H9 (cell line): ENCODE results near the gene FABP3. TPM values are rescaled to one million over a fixed set of nuclear protein-coding genes. Genes with fewer than 3 reads are reported as not detected.

Experiments used
- DNase-seq: peaks from one replicate; pipeline ENCODE4 v3.0.0-alpha.2; 2017
- H2AFZ ChIP-seq: one replicate; pipeline ENCODE4 v1.6.1; 2013; ENCODE audit warnings: mild to moderate bottlenecking, low read length, control low read depth, moderate library complexity
- H2AK5ac ChIP-seq: 2 replicates; pipeline ENCODE4 v1.6.1; 2013; ENCODE audit warnings: low read length, control low read depth, mixed read lengths; ENCODE audit not compliant: insufficient read length
- H2BK120ac ChIP-seq: one replicate; pipeline ENCODE4 v1.6.1; 2013; ENCODE audit warnings: low read depth, mild to moderate bottlenecking, low read length, control low read depth, inconsistent platforms; ENCODE audit not compliant: poor library complexity, severe bottlenecking
- H2BK12ac ChIP-seq: 2 replicates; pipeline ENCODE4 v1.6.1; 2013; ENCODE audit warnings: low read length, control low read depth, mixed read lengths, low read depth; ENCODE audit not compliant: insufficient read length
- H2BK15ac ChIP-seq: 2 replicates; pipeline ENCODE4 v1.6.1; 2013; ENCODE audit warnings: low read depth, low read length, control low read depth
- H2BK20ac ChIP-seq: one replicate; pipeline ENCODE4 v1.6.1; 2013; ENCODE audit warnings: low read depth, mild to moderate bottlenecking, low read length, control low read depth, inconsistent platforms; ENCODE audit not compliant: poor library complexity, severe bottlenecking
- H2BK5ac ChIP-seq: 2 replicates; pipeline ENCODE4 v1.6.1; 2013; ENCODE audit warnings: low read length, control low read depth, mixed read lengths; ENCODE audit not compliant: insufficient read length
- H3K14ac ChIP-seq: 2 replicates; pipeline ENCODE4 v1.6.1; 2013; ENCODE audit warnings: low read length, control low read depth; ENCODE audit not compliant: insufficient read depth
- H3K18ac ChIP-seq: 2 replicates; pipeline ENCODE4 v1.6.1; 2013; ENCODE audit warnings: low read depth, mild to moderate bottlenecking, mixed read lengths, low read length, control low read depth; ENCODE audit not compliant: insufficient read length
- H3K23ac ChIP-seq: 2 replicates; pipeline ENCODE4 v1.6.1; 2013; ENCODE audit warnings: low read length, control low read depth, mixed read lengths, low read depth; ENCODE audit not compliant: insufficient read length
- H3K23me2 ChIP-seq: 2 replicates; pipeline ENCODE4 v1.6.1; 2013; ENCODE audit warnings: low read depth, mild to moderate bottlenecking, mixed read lengths, low read length, control low read depth; ENCODE audit not compliant: insufficient read length, poor library complexity, severe bottlenecking
- H3K27ac ChIP-seq: 2 replicates; pipeline ENCODE4 v1.5.1; 2013; ENCODE audit warnings: low read length, control low read depth, mixed read lengths, low read depth; ENCODE audit not compliant: insufficient read length
- H3K27me3 ChIP-seq: 2 replicates; pipeline ENCODE4 v1.6.1; 2013; ENCODE audit warnings: low read length, control low read depth, inconsistent platforms; ENCODE audit not compliant: insufficient read depth
- H3K4ac ChIP-seq: 2 replicates; pipeline ENCODE4 v1.6.1; 2013; ENCODE audit warnings: low read depth, mild to moderate bottlenecking, control low read depth, inconsistent platforms, low read length, moderate library complexity
- H3K4me1 ChIP-seq: 2 replicates; pipeline ENCODE4 v1.6.1; 2013; ENCODE audit warnings: low read length, control low read depth, inconsistent platforms; ENCODE audit not compliant: insufficient read depth
- H3K4me2 ChIP-seq: 2 replicates; pipeline ENCODE4 v1.6.1; 2013; ENCODE audit warnings: low read length, control low read depth, mixed read lengths; ENCODE audit not compliant: insufficient read length, insufficient read depth
- H3K56ac ChIP-seq: 2 replicates; pipeline ENCODE4 v1.6.1; 2013; ENCODE audit warnings: low read depth, mild to moderate bottlenecking, mixed read lengths, low read length, control low read depth; ENCODE audit not compliant: insufficient read length
- H3K79me1 ChIP-seq: 2 replicates; pipeline ENCODE4 v1.6.1; 2013; ENCODE audit warnings: low read depth, mild to moderate bottlenecking, moderate library complexity, low read length, control low read depth, inconsistent platforms; ENCODE audit not compliant: insufficient read depth, poor library complexity, severe bottlenecking
- H3K79me2 ChIP-seq: 2 replicates; pipeline ENCODE4 v1.6.1; 2013; ENCODE audit warnings: low read length, control low read depth, inconsistent platforms; ENCODE audit not compliant: insufficient read depth
- H3K9ac ChIP-seq: 2 replicates; pipeline ENCODE4 v1.6.1; 2013; ENCODE audit warnings: low read length, control low read depth, mixed read lengths; ENCODE audit not compliant: insufficient read length; ENCODE audit errors: extremely low read depth
- H3K9me3 ChIP-seq: one replicate; pipeline ENCODE4 v1.6.1; 2013; ENCODE audit warnings: low read depth, low read length, inconsistent platforms; ENCODE audit not compliant: control insufficient read depth
- H3T11ph ChIP-seq: one replicate; pipeline ENCODE4 v1.6.1; 2013; ENCODE audit warnings: mild to moderate bottlenecking, low read length, control low read depth, inconsistent platforms
- H4K20me1 ChIP-seq: one replicate; pipeline ENCODE4 v1.6.1; 2013; ENCODE audit not compliant: control insufficient read depth, insufficient read length, insufficient read depth
- H4K5ac ChIP-seq: 2 replicates; pipeline ENCODE4 v1.6.1; 2013; ENCODE audit warnings: low read depth, mild to moderate bottlenecking, mixed read lengths, low read length, control low read depth; ENCODE audit not compliant: insufficient read length
- H4K8ac ChIP-seq: replicated peaks from 2 replicates; pipeline ENCODE4 v1.6.1; 2013; ENCODE audit warnings: low read length, control low read depth, mixed read lengths, low read depth; ENCODE audit not compliant: insufficient read length
- H4K91ac ChIP-seq: 2 replicates; pipeline ENCODE4 v1.6.1; 2013; ENCODE audit warnings: low read depth, mild to moderate bottlenecking, moderate library complexity, mixed read lengths, low read length, control low read depth; ENCODE audit not compliant: insufficient read length
- H3K27ac Mint-ChIP-seq, 3 experiments: 2 replicates in 2 of 3; 3 replicates in 1 of 3; pipeline ENCODE4 v1.8.0; 2020 to 2021; ENCODE audit warnings: mixed read lengths in 3 of 3, mild to moderate bottlenecking in 1 of 3, moderate library complexity in 1 of 3
- H3K27me3 Mint-ChIP-seq: 2 replicates; pipeline ENCODE4 v1.8.0; 2021; ENCODE audit warnings: low read depth, mild to moderate bottlenecking, moderate library complexity, mixed read lengths
- H3K36me3 Mint-ChIP-seq, 3 experiments: 2 replicates in 2 of 3; 3 replicates in 1 of 3; pipeline ENCODE4 v1.8.0; 2020 to 2021; ENCODE audit warnings: low read depth in 3 of 3, mixed read lengths in 3 of 3; ENCODE audit not compliant: insufficient read depth in 1 of 3
- H3K4me1 Mint-ChIP-seq, 2 experiments: 2 replicates each; pipeline ENCODE4 v1.8.0; 2020; ENCODE audit warnings: mixed read lengths in 2 of 2
- H3K4me3 Mint-ChIP-seq, 2 experiments: 2 replicates in 1 of 2; 3 replicates in 1 of 2; pipeline ENCODE4 v1.8.0; 2020 to 2021; ENCODE audit warnings: mild to moderate bottlenecking in 2 of 2, mixed read lengths in 2 of 2, moderate library complexity in 1 of 2
- H3K9me3 Mint-ChIP-seq, 2 experiments: 2 replicates in 1 of 2; 3 replicates in 1 of 2; pipeline ENCODE4 v1.8.0; 2020; ENCODE audit warnings: mild to moderate bottlenecking in 2 of 2, mixed read lengths in 2 of 2, moderate library complexity in 1 of 2
- WGBS: extraction: QIAGEN DNeasy Blood & Tissue Kit; methylation state at CpG from one replicate; pipeline ENCODE4 v1.1.7; 2013; ENCODE audit warnings: missing lambda C conversion rate, low lambda C conversion rate, mixed read lengths; ENCODE audit not compliant: insufficient read length; ENCODE audit errors: extremely low coverage; 5-methylcytosine and 5-hydroxymethylcytosine counted together
- total RNA-seq: library from RNA; stranded (reverse); gene quantifications from 2 replicates; pipeline ENCODE4 v1.2.1, GENCODE V29; 2021
- TF ChIP-seq, protein P1 (sequence below): fragments of 200-600 bp; sonication (generic); conservative IDR thresholded peaks from 3 replicates; pipeline ENCODE4 v1.8.0; 2021; ENCODE audit warnings: antibody characterized with exemption, mild to moderate bottlenecking

The FABP3 gene
- total RNA-seq, 1 experiment from 2014 or later = 9.0 TPM

DNA sequence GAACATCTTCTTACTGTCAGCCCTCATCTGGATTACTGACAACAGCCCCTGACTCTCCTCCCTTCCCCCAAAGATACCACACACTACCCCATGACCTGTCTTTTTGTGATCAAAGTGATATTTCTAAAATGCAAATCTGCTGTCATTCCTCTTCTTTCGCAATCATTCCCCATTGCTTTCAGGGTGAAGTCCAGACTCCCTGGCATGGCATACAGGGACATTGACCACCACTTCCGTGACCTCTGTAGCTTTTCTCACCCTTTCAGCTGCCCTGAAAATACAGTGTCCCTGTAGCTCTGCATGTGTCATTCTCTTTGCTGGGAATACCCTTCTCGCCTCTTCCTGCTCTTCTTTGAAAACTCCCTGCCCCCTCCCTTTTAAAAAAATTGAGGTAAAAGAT, 44.3 kb upstream of the FABP3 start:
- no peak overlapping the region for H2AK5ac ChIP-seq
- peak overlapping the region in 1 of 2 experiments; percentile 8; a peak in 1 of 5 replicates for H3K4me3 Mint-ChIP-seq
- H3K27ac Mint-ChIP-seq = peak overlapping the region in 2 of 3 experiments; percentile 1 to 4; a peak in 3 of 7 replicates
- peaks cover 29 to 40% of the 10 kb centered on the region in 2 experiments for H3K4me1 Mint-ChIP-seq
- no peak overlapping the region for H3K14ac ChIP-seq
- no peaks in the 10 kb centered on the region for H3K79me2 ChIP-seq
- no peak overlapping the region for H3K27ac ChIP-seq
- no peak overlapping the region for H3T11ph ChIP-seq
- H2BK20ac ChIP-seq = no peak overlapping the region
- H2AFZ ChIP-seq = no peak overlapping the region
- H2BK5ac ChIP-seq = no peak overlapping the region
- H3K9me3 Mint-ChIP-seq = no peaks in the 10 kb centered on the region
- H3K79me1 ChIP-seq = no peaks in the 10 kb centered on the region
- no CpG with 5 or more reads among the region's 3 CpGs for WGBS
- H4K5ac ChIP-seq = no peak overlapping the region
- H3K4me1 ChIP-seq = peaks cover 3% of the 10 kb centered on the region; the same call in 1 of the 2 replicates
- no peak for DNase-seq
- H3K23ac ChIP-seq = no peak overlapping the region
- peaks cover 11% of the 10 kb centered on the region for H3K27me3 Mint-ChIP-seq
- no peaks in the 10 kb centered on the region for H3K27me3 ChIP-seq
- TF ChIP-seq, protein P1, sequence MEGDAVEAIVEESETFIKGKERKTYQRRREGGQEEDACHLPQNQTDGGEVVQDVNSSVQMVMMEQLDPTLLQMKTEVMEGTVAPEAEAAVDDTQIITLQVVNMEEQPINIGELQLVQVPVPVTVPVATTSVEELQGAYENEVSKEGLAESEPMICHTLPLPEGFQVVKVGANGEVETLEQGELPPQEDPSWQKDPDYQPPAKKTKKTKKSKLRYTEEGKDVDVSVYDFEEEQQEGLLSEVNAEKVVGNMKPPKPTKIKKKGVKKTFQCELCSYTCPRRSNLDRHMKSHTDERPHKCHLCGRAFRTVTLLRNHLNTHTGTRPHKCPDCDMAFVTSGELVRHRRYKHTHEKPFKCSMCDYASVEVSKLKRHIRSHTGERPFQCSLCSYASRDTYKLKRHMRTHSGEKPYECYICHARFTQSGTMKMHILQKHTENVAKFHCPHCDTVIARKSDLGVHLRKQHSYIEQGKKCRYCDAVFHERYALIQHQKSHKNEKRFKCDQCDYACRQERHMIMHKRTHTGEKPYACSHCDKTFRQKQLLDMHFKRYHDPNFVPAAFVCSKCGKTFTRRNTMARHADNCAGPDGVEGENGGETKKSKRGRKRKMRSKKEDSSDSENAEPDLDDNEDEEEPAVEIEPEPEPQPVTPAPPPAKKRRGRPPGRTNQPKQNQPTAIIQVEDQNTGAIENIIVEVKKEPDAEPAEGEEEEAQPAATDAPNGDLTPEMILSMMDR = no peak
- no peak overlapping the region for H2BK15ac ChIP-seq
- H3K9me3 ChIP-seq = no peaks in the 10 kb centered on the region
- H3K4me2 ChIP-seq = no peak overlapping the region
- H2BK12ac ChIP-seq = no peak overlapping the region
- no peak overlapping the region for H4K91ac ChIP-seq
- H2BK120ac ChIP-seq = no peak overlapping the region
- no peaks in the 10 kb centered on the region for H4K20me1 ChIP-seq
- peaks cover 0 to 10% (median 7%) of the 10 kb centered on the region in 3 experiments; a peak in 5 of 7 replicates for H3K36me3 Mint-ChIP-seq
- H3K23me2 ChIP-seq = peaks cover 16% of the 10 kb centered on the region
- no peak overlapping the region for H3K9ac ChIP-seq
- no peak overlapping the region for H3K18ac ChIP-seq
- H4K8ac ChIP-seq = no peak overlapping the region
- no peak overlapping the region for H3K56ac ChIP-seq
- H3K4ac ChIP-seq = no peak overlapping the region
